Measurements from ENCODE around the gene UPB1. TPM values are rescaled to one million over a fixed set of nuclear protein-coding genes. Genes with fewer than 3 reads are reported as not detected.

The UPB1 gene
- total RNA-seq, 1 donor from 2014 or later, result 1.9 TPM

DNA sequence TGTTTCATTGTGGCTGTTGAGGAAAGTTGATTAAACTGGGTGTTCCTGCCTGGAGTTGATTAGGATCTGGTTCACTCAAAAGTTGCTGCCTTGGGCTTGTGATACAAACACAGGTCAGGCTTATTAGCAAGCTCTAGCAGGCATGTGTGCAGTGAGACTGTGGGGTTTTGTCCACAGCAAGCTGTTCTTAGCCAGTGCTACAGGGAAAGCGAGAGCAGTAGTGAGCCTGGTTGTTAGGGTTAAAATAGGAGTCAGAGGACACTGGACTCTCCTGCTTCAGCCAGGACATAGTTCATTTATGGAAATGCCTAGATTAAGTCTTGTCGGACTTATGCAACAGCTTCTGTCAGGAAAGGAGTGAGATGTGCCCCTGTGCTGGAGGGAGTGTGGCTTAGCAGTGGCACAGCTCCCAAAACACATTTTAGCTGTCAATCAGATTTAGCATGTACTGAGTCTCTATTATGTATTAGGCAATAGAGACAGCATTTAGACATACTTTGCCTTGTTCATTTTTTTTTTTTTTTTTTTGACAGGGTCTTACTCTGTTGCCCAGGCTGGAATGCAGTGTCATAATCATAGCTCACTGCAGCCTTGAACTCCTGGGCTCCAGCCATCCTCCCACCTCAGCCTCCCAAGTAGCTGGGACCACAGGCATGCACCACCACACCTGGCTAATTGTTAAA lies 69.4 kb downstream of the UPB1 start:
- DNase-seq (ENCODE audit: low spot score), result no peak

DNA sequence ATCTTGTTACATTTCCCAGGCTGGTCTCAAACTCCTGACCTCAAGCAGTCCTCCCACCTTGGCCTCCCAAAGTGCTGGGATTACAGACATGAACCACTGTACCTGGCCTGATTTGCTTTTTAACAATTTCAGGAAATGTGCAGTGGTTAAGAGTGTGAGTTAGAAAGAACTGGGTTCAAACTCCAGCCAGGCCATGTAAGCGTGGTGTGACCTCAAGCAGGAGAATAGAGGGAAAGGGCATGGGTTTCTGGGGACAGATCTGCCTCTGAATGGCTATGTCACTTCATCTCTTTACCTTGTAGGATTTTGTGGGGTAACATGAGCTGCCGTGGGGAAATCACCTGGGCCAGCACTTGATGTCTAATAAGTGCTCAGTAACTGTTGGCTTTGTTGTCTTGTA lies 69.9 kb downstream of the UPB1 start:
- DNase-seq (ENCODE audit: low spot score), result no peak

GRCh38 chr22:24566899-24567511 lies 71.9 kb downstream of the UPB1 start:
- no peak for DNase-seq (ENCODE audit: low spot score)

GRCh38 chr22:24567668-24568067 lies 72.5 kb downstream of the UPB1 start:
- DNase-seq (ENCODE audit: low spot score), result no peak

- no peak for DNase-seq (ENCODE audit: low spot score)
Observed at GRCh38 chr22:24571266-24571665, 76.1 kb downstream of the UPB1 start.

DNA sequence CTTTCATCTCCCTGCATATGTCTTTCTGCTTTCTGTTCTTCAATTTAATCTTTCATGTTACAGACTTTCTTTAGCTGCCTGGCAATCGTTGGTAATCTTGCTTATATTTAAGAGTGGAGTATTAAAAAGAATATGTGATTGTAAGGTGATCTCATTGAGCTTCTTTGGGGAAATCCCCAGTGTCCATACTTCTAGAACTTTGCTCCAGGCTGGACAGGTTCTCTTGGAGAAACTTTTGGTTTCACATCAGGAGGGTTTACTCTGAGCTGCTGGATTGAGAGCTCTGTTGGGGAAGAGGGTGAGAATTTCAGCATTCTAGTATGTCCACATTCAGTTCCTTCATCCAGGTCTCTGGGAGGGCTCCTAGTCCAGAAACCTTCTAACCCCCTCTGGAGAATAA lies 81.6 kb downstream of the UPB1 start:
- DNase-seq (ENCODE audit: low spot score), result no peak

Other genes with a start within 250 kb of the UPB1 start
- 40.9 TPM for gene SPECC1L, start 224.5 kb upstream of the UPB1 start, total RNA-seq (ENCODE audit: insufficient read depth, low replicate concordance)
- gene ADORA2A, start 67.7 kb upstream of the UPB1 start, total RNA-seq (ENCODE audit: insufficient read depth, low replicate concordance), result 0.48 TPM
- gene GUCD1, start 59.8 kb downstream of the UPB1 start, total RNA-seq (ENCODE audit: insufficient read depth, low replicate concordance), result 70.5 TPM
- 101 TPM for gene SNRPD3, start 60.7 kb downstream of the UPB1 start, total RNA-seq (ENCODE audit: insufficient read depth, low replicate concordance)
- gene LRRC75B, start 97.7 kb downstream of the UPB1 start, total RNA-seq (ENCODE audit: insufficient read depth, low replicate concordance), result 17.3 TPM
- gene GGT1, start 107.9 kb downstream of the UPB1 start, total RNA-seq (ENCODE audit: insufficient read depth, low replicate concordance), result 4.8 TPM